GM21423 (cell line): ENCODE data around the gene KLRD1.
"Not testable (repeated sequence)": the region's sequence is repeated elsewhere in the genome, so short reads cannot be mapped to it uniquely, and the experiment has no call there.

ENCODE experiments used
- ATAC-seq: cut with Tn5 transposase; IDR thresholded peaks from one replicate; pipeline ENCODE4 v1.9.1; 2021; ENCODE audit warnings: mild to moderate bottlenecking, moderate library complexity; ENCODE audit not compliant: unreplicated experiment

KLRD1 gene

GRCh38 chr12:10307630-10308029 lies at the start of gene KLRD1:
Gene KLRD1, plus strand, starts transcription at chr12:10307870. Its CDS starts 208 bp downstream, at chr12:10308078.
- ATAC-seq = no peak

DNA sequence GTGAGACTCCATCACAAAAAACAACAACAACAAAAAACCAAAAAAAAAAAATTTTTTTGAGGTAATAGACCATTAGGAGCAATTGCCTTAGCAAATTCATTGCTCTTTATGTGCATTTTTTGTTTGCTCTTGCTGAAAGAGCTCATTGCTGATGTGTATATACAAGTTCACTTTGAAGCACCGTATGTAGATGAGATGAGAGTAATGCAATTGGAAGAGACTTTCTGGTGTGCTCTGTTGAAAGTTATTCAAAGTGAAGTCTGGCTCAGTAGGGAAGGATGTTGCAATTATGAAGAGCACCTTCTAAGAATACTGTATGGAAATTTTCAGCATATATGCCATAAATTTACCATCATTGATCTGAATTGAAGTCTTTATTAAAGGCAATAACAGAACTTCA lies 46.7 kb upstream of the KLRD1 start:
- ATAC-seq = no peak

GRCh38 chr12:10268037-10268436 lies 39.6 kb upstream of the KLRD1 start:
- no peak for ATAC-seq

- ATAC-seq = no peak
These were observed 35.2 kb upstream of the KLRD1 start for GRCh38 chr12:10272467-10272866.

GRCh38 chr12:10276774-10277173 lies 30.9 kb upstream of the KLRD1 start:
- no peak for ATAC-seq

GRCh38 chr12:10278104-10278503 lies 29.6 kb upstream of the KLRD1 start:
- ATAC-seq = no peak

DNA sequence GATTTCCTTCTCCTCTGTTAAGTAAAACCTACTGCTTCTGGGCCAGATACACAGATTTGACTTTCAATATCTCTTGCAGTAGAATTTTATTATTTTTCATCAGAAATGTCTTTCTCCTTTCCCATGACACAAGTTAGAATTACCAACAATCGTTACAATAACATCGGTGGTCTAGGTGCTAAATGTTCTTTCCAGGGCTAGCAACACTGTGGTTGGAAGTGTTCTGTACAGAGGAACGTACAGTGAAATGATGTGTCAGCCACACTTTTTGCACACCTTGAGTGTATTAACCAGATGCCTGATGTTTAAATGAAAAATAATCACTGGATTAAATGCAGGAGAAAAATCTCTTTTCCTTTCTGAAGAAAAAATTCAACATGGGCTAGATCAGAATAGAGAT lies 27.7 kb upstream of the KLRD1 start:
- ATAC-seq = no peak

DNA sequence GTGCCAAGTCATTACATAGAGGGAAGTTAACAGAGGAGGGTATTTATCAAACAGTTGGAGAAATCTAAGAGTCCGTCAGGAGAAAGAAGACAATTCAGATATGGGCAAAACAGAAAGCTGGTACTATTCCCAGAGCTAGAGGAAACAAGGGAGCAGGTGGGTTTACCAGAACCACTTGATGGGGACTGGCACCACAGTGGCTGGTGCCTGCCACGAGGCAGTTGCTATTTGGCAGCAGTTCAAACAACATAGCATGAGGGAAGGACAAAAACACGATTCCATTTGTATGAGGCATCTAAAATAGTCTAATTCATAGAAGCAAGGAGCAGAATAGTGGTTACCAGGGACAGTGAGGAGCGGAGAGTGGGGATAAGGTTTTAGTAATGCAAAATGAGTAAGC lies 24.6 kb upstream of the KLRD1 start:
- ATAC-seq = no peak

DNA sequence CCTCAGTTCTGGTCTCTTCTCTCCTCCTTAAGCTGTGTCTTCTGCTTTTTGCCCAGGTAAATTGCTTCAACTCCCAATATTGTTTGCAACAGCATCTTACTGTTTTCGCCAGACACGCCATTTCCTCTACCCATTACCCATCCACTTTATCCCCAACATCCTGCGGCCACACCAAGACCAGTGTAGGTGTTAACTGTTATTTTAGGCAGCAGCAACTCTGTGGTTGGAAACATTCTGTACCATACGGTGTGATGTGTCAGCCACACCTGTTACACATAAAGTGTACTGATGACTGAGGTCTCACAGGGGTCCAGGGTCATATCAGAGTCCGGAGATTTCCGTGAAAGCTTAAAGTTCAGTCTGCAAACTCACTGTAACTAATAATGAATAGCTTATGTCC lies 21.8 kb upstream of the KLRD1 start:
- no peak for ATAC-seq

- ATAC-seq = no peak
These were observed 18.5 kb upstream of the KLRD1 start for GRCh38 chr12:10289005-10289754.

DNA sequence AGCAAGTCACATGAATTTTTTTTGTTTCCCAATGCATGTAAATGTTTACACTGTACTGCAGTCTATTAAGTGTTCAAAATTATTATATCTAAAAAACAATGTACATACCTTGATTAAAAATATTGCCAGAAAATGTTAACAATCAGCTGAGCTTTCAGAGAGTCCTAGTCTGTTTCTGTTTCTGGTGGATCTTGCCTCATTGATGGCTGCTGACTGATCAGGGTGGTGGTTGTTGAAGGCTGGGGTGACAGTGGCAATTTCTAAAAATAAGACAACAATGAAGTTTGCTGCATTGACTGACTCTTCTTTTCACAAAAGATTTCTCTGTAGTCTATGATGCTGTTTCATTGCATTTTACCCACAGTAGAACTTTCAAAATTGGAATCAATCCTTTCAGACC lies 16.6 kb upstream of the KLRD1 start:
- no peak for ATAC-seq

DNA sequence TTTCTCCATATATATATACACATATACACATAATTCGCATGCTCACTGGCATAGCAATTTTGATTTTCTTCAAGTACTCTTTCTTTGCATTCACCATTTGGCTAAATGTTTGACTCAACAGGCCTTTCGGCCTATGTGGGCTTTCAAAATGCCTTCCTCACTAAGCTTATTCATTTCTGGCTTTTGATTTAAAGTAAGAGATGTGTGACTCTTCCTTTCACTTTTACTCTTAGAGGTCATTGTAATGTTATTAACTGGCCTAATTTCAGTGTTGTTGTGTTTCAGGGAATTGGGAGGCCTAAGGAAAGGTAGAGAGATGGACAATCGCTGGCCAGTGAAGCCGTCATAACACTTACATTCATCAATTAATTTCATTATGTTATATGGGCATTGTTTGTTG lies 14.5 kb upstream of the KLRD1 start:
- no peak for ATAC-seq

DNA sequence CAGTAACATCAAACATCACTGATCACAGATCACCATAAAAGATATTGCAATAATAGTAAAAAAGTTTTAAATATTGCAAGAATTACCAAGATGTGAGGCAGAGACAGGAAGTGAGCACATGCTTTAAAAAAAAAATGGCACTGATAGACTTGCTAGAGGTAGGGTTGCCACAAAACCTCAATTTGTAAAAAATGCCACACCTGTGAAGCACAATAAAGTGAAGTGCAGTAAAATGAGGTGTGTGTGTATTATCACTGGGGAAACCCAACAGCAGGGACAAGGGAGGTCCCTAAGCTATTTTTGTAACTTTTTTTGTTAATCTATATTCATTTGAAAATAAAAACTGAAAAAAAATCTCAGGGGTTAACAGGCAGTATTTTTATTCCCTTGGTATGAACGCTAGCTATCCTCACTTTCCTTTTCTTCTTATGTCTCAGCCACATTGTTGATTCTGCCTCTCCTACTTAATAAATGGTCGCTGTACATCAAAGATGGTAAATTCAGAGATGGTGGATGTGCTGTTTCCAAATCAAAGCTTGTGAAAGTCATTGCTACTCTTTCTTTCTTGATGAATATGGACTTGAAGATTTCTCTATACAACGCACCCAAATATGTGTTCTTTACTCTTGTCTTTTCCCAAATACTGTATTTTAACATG lies 14.0 kb upstream of the KLRD1 start:
- ATAC-seq = no peak

GRCh38 chr12:10301103-10301502 lies 6.6 kb upstream of the KLRD1 start:
- ATAC-seq = no peak

- ATAC-seq = no peak
These were observed 3.5 kb upstream of the KLRD1 start for GRCh38 chr12:10304161-10304574.

GRCh38 chr12:10305411-10305810 lies 2.3 kb upstream of the KLRD1 start:
- no peak for ATAC-seq

DNA sequence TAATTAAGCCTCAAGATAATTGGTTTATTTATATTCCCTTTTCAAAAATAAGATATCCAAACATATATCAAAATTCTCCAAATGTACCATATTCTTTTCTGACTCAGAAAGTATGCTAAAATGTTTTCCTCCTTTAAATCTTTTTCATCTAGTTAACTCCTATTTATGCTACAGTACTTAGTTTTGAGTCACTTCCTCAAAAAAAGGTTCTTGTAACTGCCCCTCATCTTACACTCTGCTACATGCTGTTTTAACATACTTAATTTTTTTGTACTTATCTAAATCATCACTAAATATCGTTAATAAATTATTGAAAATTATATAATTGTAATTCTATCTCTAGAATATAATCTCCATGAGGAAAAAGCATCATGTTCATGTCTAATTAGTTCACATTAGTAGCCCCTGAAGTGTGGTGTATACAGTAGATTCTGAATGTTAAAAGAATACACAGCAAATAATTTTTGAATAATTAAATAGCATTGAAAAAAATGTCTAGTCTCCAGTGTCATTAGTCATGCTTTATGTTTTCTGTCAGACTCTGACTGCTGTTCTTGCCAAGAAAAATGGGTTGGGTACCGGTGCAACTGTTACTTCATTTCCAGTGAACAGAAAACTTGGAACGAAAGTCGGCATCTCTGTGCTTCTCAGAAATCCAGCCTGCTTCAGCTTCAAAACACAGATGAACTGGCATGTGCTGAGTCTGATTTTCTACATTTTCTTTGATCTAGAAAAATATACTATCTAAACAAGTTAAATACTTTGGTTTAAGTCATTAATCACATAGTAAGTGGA lies 3.5 kb downstream of the KLRD1 start:
- ATAC-seq = no peak

DNA sequence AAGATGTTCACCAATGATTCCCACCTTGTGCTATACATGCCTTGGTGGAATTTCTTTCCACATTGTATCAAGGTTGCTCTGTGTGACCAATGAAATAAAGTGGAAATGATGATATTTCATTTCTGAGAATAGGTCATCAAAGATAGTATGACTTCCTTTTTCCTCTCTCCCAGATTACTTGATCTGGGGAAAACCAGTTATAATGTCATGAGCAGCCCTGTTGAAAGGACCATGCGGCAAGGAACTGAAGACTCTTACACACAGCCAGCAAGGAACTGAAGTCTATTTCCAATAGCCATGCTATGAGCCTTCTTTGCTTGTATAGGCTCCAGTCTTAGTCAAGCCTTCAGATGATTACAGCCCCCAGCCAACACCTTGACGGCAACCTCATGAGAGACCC lies 11.7 kb downstream of the KLRD1 start:
- no peak for ATAC-seq

GRCh38 chr12:10320643-10321042 lies 13.0 kb downstream of the KLRD1 start:
- no peak for ATAC-seq

- ATAC-seq = not testable (repeated sequence)
These were observed 21.0 kb downstream of the KLRD1 start for GRCh38 chr12:10328691-10329090.

DNA sequence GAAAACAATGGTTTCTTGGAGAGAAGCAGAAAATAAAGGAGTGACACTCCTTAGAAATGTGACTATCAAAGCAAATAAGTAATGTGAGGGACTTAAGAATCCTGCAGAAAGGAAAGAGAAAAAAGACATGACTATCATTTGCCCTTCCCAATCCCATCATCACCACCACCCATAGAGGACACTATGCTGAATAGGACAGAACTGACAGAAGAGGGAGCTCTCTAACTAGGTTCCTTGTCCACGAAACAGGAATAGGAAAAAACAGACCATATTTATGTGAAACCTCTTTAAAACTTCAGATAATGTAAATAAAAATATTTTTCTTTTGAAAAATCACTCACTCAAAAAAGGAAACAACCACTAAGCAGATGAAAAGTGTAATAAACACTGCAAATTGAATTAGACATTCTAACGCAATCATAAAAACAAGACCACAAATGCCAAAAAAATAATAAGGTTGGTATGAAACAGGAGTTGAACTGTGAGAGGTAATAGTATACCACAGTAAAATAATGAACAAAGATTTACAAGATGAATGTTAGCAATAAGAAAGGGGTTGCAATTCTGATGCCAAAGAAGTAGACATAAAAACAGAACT lies 24.1 kb downstream of the KLRD1 start:
- ATAC-seq = no peak
